Measurements from ENCODE around the gene ASIC2. TPM values are rescaled to one million over a fixed set of nuclear protein-coding genes. Genes with fewer than 3 reads are reported as not detected.

ASIC2 gene
- total RNA-seq (2014; rRNA removed) (0.11 and 0.12 TPM in 2 replicates), Bru-seq, nascent RNA (percentile 3 among the genes with signal in this experiment), BruChase-seq, experiment 1, labeled RNA remaining after a 6-hour chase (percentile 3 among the genes with signal in this experiment), BruChase-seq, experiment 2, labeled RNA remaining after a 2-hour chase (percentile 2 among the genes with signal in this experiment)
- long read RNA-seq: 0 reads

DNA sequence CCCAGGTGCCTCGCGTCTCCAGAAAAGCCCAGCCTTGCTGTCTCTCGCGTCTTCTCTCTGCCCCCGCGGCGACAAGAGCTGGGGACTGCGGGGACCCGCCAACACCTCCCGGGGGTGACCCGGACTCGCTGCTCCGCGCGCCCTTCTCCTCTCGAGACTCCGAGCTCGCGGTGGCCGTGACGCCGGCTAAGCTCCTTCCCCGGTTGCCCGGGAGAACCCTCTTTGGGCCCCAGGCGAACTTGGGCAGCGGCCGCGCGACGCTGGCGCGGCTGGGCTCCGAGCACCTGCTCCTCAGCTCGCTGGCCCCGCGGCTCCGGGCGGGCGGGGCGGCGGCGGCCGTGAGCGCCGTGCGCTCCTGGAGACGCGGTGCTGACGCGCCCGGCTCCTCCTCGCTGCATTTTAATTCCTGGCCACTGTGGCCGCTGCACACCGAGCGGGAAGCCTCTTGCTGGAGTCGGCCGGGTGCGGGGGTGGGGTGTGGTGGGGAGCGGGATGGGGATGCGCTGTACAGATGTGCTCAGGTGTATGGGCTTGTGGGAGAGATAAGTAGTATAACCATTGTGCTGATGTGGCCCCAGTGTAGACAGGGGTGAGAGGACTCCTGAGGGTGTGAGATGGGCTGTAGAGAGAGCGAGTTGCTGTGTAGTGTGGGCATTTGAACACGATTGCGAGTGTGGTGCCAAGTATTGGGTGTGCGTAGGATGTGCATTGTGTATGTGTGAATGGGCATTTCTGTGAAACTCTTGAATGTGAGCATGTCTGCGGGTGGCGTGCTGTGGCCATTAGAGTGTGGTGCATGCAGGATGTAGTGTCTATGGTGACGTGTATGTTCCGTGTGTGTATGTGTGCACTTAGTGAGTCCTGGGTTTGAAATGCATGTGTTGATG lies at the start of gene ASIC2:
TSS of gene ASIC2 (minus strand) at position 315 of the 887 bp plus-strand sequence.
- peak; percentile 28 for DNase-seq
- no peaks in the 10 kb centered on the region for H3K4me1 ChIP-seq (ENCODE audit: insufficient read depth, low read length)
- no peaks in the 10 kb centered on the region for H3K9me2 ChIP-seq (replicated peaks; ENCODE audit: low read length)
- no peaks in the 10 kb centered on the region for H3F3A ChIP-seq (ENCODE audit: low read length, unreplicated experiment)
- H2AFZ ChIP-seq (ENCODE audit: low read length): 0 out of 2 replicates have a peak within 1 kb of the TSS, but pooled peaks have one; percentile 42
- no peaks in the 10 kb centered on the region for H3K9me3 ChIP-seq (ENCODE audit: low read length)
- H3K4me2 ChIP-seq (ENCODE audit: low read length): peak within 1 kb of the TSS; percentile 76
- TF ChIP-seq, protein P1, sequence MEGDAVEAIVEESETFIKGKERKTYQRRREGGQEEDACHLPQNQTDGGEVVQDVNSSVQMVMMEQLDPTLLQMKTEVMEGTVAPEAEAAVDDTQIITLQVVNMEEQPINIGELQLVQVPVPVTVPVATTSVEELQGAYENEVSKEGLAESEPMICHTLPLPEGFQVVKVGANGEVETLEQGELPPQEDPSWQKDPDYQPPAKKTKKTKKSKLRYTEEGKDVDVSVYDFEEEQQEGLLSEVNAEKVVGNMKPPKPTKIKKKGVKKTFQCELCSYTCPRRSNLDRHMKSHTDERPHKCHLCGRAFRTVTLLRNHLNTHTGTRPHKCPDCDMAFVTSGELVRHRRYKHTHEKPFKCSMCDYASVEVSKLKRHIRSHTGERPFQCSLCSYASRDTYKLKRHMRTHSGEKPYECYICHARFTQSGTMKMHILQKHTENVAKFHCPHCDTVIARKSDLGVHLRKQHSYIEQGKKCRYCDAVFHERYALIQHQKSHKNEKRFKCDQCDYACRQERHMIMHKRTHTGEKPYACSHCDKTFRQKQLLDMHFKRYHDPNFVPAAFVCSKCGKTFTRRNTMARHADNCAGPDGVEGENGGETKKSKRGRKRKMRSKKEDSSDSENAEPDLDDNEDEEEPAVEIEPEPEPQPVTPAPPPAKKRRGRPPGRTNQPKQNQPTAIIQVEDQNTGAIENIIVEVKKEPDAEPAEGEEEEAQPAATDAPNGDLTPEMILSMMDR (conservative IDR thresholded peaks at IDR 0.05; ENCODE audit: low read depth, low read length): no peak
- TF ChIP-seq EZH2phosphoT487 (IDR thresholded peaks at IDR 0.05; ENCODE audit: borderline replicate concordance, low read length) (no peak), EZH2 (IDR thresholded peaks at IDR 0.05; ENCODE audit: low read length, unreplicated experiment) (no peak)
- no peaks in the 10 kb centered on the region for H4K20me1 ChIP-seq (ENCODE audit: low read length)
- no peak for ATAC-seq
- no TSS peak for BruUV-seq (replicated peaks)
- no peaks in the 10 kb centered on the region for H3K79me2 ChIP-seq (ENCODE audit: low read length)
- POLR2A ChIA-PET (ENCODE audit: unreplicated experiment): no interaction called here
- peaks cover 8% of the 10 kb centered on the region; the same call in 1 of the 2 replicates for H3K27me3 ChIP-seq (ENCODE audit: low read length)
- no peak within 1 kb of the TSS for H3K9ac ChIP-seq (ENCODE audit: low read length)
- no peak within 1 kb of the TSS for H3K27ac ChIP-seq (ENCODE audit: low read length)
- CTCF ChIA-PET: no interaction called here
- H3K4me3 ChIP-seq (ENCODE audit: low read length): peak within 1 kb of the TSS; percentile 64
- intact Hi-C loops (cut with micrococcal nuclease): no loop called here
- H3K36me3 ChIP-seq (ENCODE audit: low read depth, low read length): no peaks in the 10 kb centered on the region

- H3K27me3 ChIP-seq (ENCODE audit: low read length): peaks cover 33% of the 10 kb centered on the region
- H3F3A ChIP-seq (ENCODE audit: low read length, unreplicated experiment): no peaks in the 10 kb centered on the region
- H3K36me3 ChIP-seq (ENCODE audit: low read depth, low read length): no peaks in the 10 kb centered on the region
- H3K79me2 ChIP-seq (ENCODE audit: low read length): no peaks in the 10 kb centered on the region
- ATAC-seq: no peak
- DNase-seq: no peak
- no peaks in the 10 kb centered on the region for H3K4me1 ChIP-seq (ENCODE audit: insufficient read depth, low read length)
- no peak overlapping the region for H3K4me2 ChIP-seq (ENCODE audit: low read length)
- H3K9me2 ChIP-seq (replicated peaks; ENCODE audit: low read length): no peaks in the 10 kb centered on the region
- H4K20me1 ChIP-seq (ENCODE audit: low read length): no peaks in the 10 kb centered on the region
- no peak overlapping the region for H3K9ac ChIP-seq (ENCODE audit: low read length)
- POLR2A ChIA-PET (ENCODE audit: unreplicated experiment): no interaction called here
- no peaks in the 10 kb centered on the region for H3K9me3 ChIP-seq (ENCODE audit: low read length)
- H3K4me3 ChIP-seq (ENCODE audit: low read length): no peak overlapping the region
- CTCF ChIA-PET: no interaction called here
- intact Hi-C loops (cut with micrococcal nuclease): no loop called here
- no peak overlapping the region for H2AFZ ChIP-seq (ENCODE audit: low read length)
- H3K27ac ChIP-seq (ENCODE audit: low read length): no peak overlapping the region
- TF ChIP-seq, protein P1 (conservative IDR thresholded peaks at IDR 0.05; ENCODE audit: low read depth, low read length): no peak
- no peak for TF ChIP-seq EZH2phosphoT487 (IDR thresholded peaks at IDR 0.05; ENCODE audit: borderline replicate concordance, low read length)
- TF ChIP-seq EZH2 (IDR thresholded peaks at IDR 0.05; ENCODE audit: low read length, unreplicated experiment): no peak
- BruUV-seq (replicated peaks): no TSS peak
Measured at GRCh38 chr17:33342025-33342424, 48.9 kb upstream of the ASIC2 start.

GRCh38 chr17:33338242-33338641 lies 45.1 kb upstream of the ASIC2 start:
- TF ChIP-seq, protein P1 (conservative IDR thresholded peaks at IDR 0.05; ENCODE audit: low read depth, low read length): no peak
- TF ChIP-seq EZH2phosphoT487 (IDR thresholded peaks at IDR 0.05; ENCODE audit: borderline replicate concordance, low read length) (no peak), EZH2 (IDR thresholded peaks at IDR 0.05; ENCODE audit: low read length, unreplicated experiment) (no peak)
- ChIA-PET POLR2A (ENCODE audit: unreplicated experiment) (no interaction called here), CTCF (no interaction called here)
- no peak overlapping the region for H2AFZ ChIP-seq (ENCODE audit: low read length)
- no peaks in the 10 kb centered on the region for H4K20me1 ChIP-seq (ENCODE audit: low read length)
- no peak overlapping the region for H3K27ac ChIP-seq (ENCODE audit: low read length)
- no peak for DNase-seq
- no peaks in the 10 kb centered on the region for H3K9me2 ChIP-seq (replicated peaks; ENCODE audit: low read length)
- no peaks in the 10 kb centered on the region for H3K9me3 ChIP-seq (ENCODE audit: low read length)
- H3K4me2 ChIP-seq (ENCODE audit: low read length): no peak overlapping the region
- no peaks in the 10 kb centered on the region for H3K79me2 ChIP-seq (ENCODE audit: low read length)
- intact Hi-C loops (cut with micrococcal nuclease): no loop called here
- no peak overlapping the region for H3K9ac ChIP-seq (ENCODE audit: low read length)
- no peaks in the 10 kb centered on the region for H3K36me3 ChIP-seq (ENCODE audit: low read depth, low read length)
- ATAC-seq: no peak
- H3K4me1 ChIP-seq (ENCODE audit: insufficient read depth, low read length): no peaks in the 10 kb centered on the region
- H3K27me3 ChIP-seq (ENCODE audit: low read length): peaks cover 25% of the 10 kb centered on the region
- H3K4me3 ChIP-seq (ENCODE audit: low read length): no peak overlapping the region
- H3F3A ChIP-seq (ENCODE audit: low read length, unreplicated experiment): no peaks in the 10 kb centered on the region
- no TSS peak for BruUV-seq (replicated peaks)
